Stomach (tissue), 9 donors: ENCODE results near the gene DIAPH2. TPM values are rescaled to one million over a fixed set of nuclear protein-coding genes. Genes with fewer than 3 reads are reported as not detected.

ENCODE experiments used
- DNase-seq, 2 donors: peaks; one replicate each; pipeline versions ENCODE4 v3.0.0 to v3.0.0-alpha.2; 2013 to 2019
- H3K27ac ChIP-seq, 5 donors: fragments of 200-600 bp in 4 of 5; sonication (generic) in 4 of 5; one replicate each; pipeline ENCODE4 v1.5.1; 2013 to 2019; ENCODE audit warnings: mild to moderate bottlenecking in 1 of 5, moderate library complexity in 1 of 5
- H3K27me3 ChIP-seq, 3 donors: fragments of 200-600 bp; sonication (generic); one replicate each; pipeline ENCODE4 v1.5.1; 2017 to 2019; ENCODE audit warnings: mixed run types in 1 of 3
- H3K36me3 ChIP-seq, 4 donors: fragments of 200-600 bp; sonication (generic); 1 replicate in 3 of 4; 2 replicates in 1 of 4; pipeline ENCODE4 v1.5.1; 2016 to 2019
- H3K4me1 ChIP-seq, 4 donors: fragments of 200-600 bp; sonication (generic); one replicate each; pipeline ENCODE4 v1.5.1; 2016 to 2019
- H3K4me3 ChIP-seq, 4 donors: fragments of 200-600 bp; sonication (generic) in 3 of 4; one replicate each; pipeline ENCODE4 v1.5.1; 2016 to 2019; ENCODE audit warnings: mild to moderate bottlenecking in 1 of 4
- H3K9me3 ChIP-seq, 4 donors: fragments of 200-600 bp; sonication (generic); one replicate each; pipeline ENCODE4 v1.5.1; 2016 to 2019
- CTCF ChIP-seq, 7 experiments: fragments of 450-650 bp in 4 of 7; fragments of 200-600 bp in 3 of 7; sonication (generic) in 3 of 7; IDR thresholded peaks; one replicate each; pipeline ENCODE4 v1.5.1; 2016 to 2019; ENCODE audit warnings: antibody characterized with exemption in 7 of 7, control low read depth in 2 of 7, mild to moderate bottlenecking in 1 of 7
- EP300 ChIP-seq: sonication (generic); formaldehyde crosslinking; IDR thresholded peaks from one replicate; pipeline ENCODE4 v1.6.1; 2017; ENCODE audit warnings: antibody characterized with exemption
- POLR2A ChIP-seq, 4 donors: fragments of 450-650 bp; IDR thresholded peaks; one replicate each; pipeline ENCODE4 v1.6.1; 2016; ENCODE audit warnings: antibody characterized with exemption in 4 of 4, control low read depth in 2 of 4, mild to moderate bottlenecking in 1 of 4, moderate library complexity in 1 of 4
- POLR2AphosphoS5 ChIP-seq, 3 donors: sonication (generic); formaldehyde crosslinking; IDR thresholded peaks; one replicate each; pipeline ENCODE4 v1.6.1; 2016; ENCODE audit warnings: antibody characterized with exemption in 3 of 3
- WGBS, 5 donors: extraction: QIAGEN DNeasy Blood & Tissue Kit in 3 of 5; methylation state at CpG; one replicate each; pipeline versions ENCODE4 v1.1.5 to v1.1.7; 2013 to 2018; 5-methylcytosine and 5-hydroxymethylcytosine counted together
- intact Hi-C: fragments of 100-400 bp; cut with DNase I; formaldehyde crosslinking; loops from one replicate; pipeline ENCODE4 v1.15.1; 2023; ENCODE audit warnings: low total_unique reads
- polyA plus RNA-seq, 3 donors: library from polyadenylated mRNA; stranded (reverse); fragments of 200-250 nt; gene quantifications; one replicate each; pipeline ENCODE4 v1.2.3, GENCODE V29; 2013
- total RNA-seq, 5 donors: library from RNA; depleted of rRNA; stranded (reverse); fragments of >200 nt; gene quantifications; one replicate each; pipeline versions ENCODE4 v1.1.0 to v1.2.3, GENCODE V29; 2014 to 2016
- donor health status: healthy with polysubstance abuse.
- donor health status: Bipolar disorder and iron deficiency.
- donor health status: healthy.

Gene DIAPH2
- total and polyA plus RNA-seq, 8 donors: 5.2 to 52.5 (median 27.3) TPM

- Histone ChIP-seq H3K27me3 (no peaks in the 10 kb centered on the region), H3K4me1 (no peaks in the 10 kb centered on the region), H3K4me3 (no peak overlapping the region), H3K36me3 (no peaks in the 10 kb centered on the region), H3K9me3 (no peaks in the 10 kb centered on the region), H3K27ac (no peak overlapping the region)
- WGBS, 5 donors: 63 to 74% (median 71%) methylated on average over 4 of the region's 4 CpGs
- DNase-seq: no peak
- TF ChIP-seq EP300 (no peak), POLR2AphosphoS5 (IDR thresholded peaks at IDR 0.05) (no peak), CTCF (IDR thresholded peaks at IDR 0.05) (no peak), POLR2A (IDR thresholded peaks at IDR 0.05) (no peak)
- intact Hi-C loops: no loop called here
Measured at GRCh38 chrX:96997196-96997595, 312.6 kb downstream of the DIAPH2 start.

- no peak overlapping the region for H3K27ac ChIP-seq
- H3K4me1 ChIP-seq: no peaks in the 10 kb centered on the region
- DNase-seq: no peak
- no peak overlapping the region for H3K4me3 ChIP-seq
- intact Hi-C loops: no loop called here
- TF ChIP-seq CTCF (IDR thresholded peaks at IDR 0.05): no peak
- no peak for TF ChIP-seq POLR2AphosphoS5 (IDR thresholded peaks at IDR 0.05)
- no peak for TF ChIP-seq POLR2A (IDR thresholded peaks at IDR 0.05)
- no peak for TF ChIP-seq EP300
- no peaks in the 10 kb centered on the region for H3K36me3 ChIP-seq
- no peaks in the 10 kb centered on the region for H3K27me3 ChIP-seq
- H3K9me3 ChIP-seq: no peaks in the 10 kb centered on the region
Measured at GRCh38 chrX:97000682-97001368, 316.2 kb downstream of the DIAPH2 start.

GRCh38 chrX:97006167-97006566, 321.5 kb downstream of the DIAPH2 start:
- WGBS, 5 donors: 74 to 96% (median 78%) methylated on average over 3 of the region's 3 CpGs
- DNase-seq: no peak
- peaks cover 0 to 14% (median 0%) of the 10 kb centered on the region in 3 donors for H3K27me3 ChIP-seq
- H3K4me3 ChIP-seq: no peak overlapping the region
- H3K36me3 ChIP-seq: no peaks in the 10 kb centered on the region
- H3K9me3 ChIP-seq: no peaks in the 10 kb centered on the region
- H3K4me1 ChIP-seq: no peaks in the 10 kb centered on the region
- H3K27ac ChIP-seq: no peak overlapping the region
- TF ChIP-seq CTCF (IDR thresholded peaks at IDR 0.05) (no peak), POLR2A (IDR thresholded peaks at IDR 0.05) (no peak), POLR2AphosphoS5 (IDR thresholded peaks at IDR 0.05) (no peak), EP300 (no peak)
- intact Hi-C loops: no loop called here

- DNase-seq: no peak
- intact Hi-C loops: no loop called here
- Histone ChIP-seq H3K27ac (no peak overlapping the region), H3K27me3 (peaks cover 0 to 14% (median 0%) of the 10 kb centered on the region in 3 donors), H3K4me3 (no peak overlapping the region), H3K9me3 (no peaks in the 10 kb centered on the region), H3K4me1 (no peaks in the 10 kb centered on the region), H3K36me3 (no peaks in the 10 kb centered on the region)
- TF ChIP-seq CTCF (IDR thresholded peaks at IDR 0.05) (no peak), EP300 (no peak)
Measured at GRCh38 chrX:97009391-97009790, 324.7 kb downstream of the DIAPH2 start.
